ENCODE results near the gene CPSF3.
A peak's percentile ranks its signal among the peaks of the same experiment; 100 is the strongest.

CPSF3 gene

GRCh38 chr2:9423100-9423921, at the start of gene CPSF3, which contains the start of gene ITGB1BP1:
Gene CPSF3, plus strand, starts transcription at chr2:9423654. Its CDS starts 120 bp downstream, at chr2:9423774.
Gene ITGB1BP1, minus strand, starts transcription at chr2:9423528. Its CDS starts 4,831 bp downstream, at chr2:9418697.
- peak; percentile 98 for DNase-seq (ENCODE audit: low spot score)

GRCh38 chr2:9374071-9374730, 49.3 kb upstream of the CPSF3 start:
- no peak for DNase-seq (ENCODE audit: low spot score)

- DNase-seq (ENCODE audit: low spot score) = no peak
Observed at GRCh38 chr2:9375857-9376428, 47.5 kb upstream of the CPSF3 start.

GRCh38 chr2:9377461-9378097, 45.9 kb upstream of the CPSF3 start:
- DNase-seq (ENCODE audit: low spot score) = no peak

GRCh38 chr2:9378433-9379390, 44.7 kb upstream of the CPSF3 start:
- no peak for DNase-seq (ENCODE audit: low spot score)

GRCh38 chr2:9379391-9379755, 44.1 kb upstream of the CPSF3 start:
- no peak for DNase-seq (ENCODE audit: low spot score)

GRCh38 chr2:9380702-9381628, 42.5 kb upstream of the CPSF3 start:
- no peak for DNase-seq (ENCODE audit: low spot score)

GRCh38 chr2:9382604-9383235, 40.7 kb upstream of the CPSF3 start:
- no peak for DNase-seq (ENCODE audit: low spot score)

GRCh38 chr2:9384521-9384920, 38.9 kb upstream of the CPSF3 start:
- no peak for DNase-seq (ENCODE audit: low spot score)

- DNase-seq (ENCODE audit: low spot score) = no peak
Observed at GRCh38 chr2:9385841-9386240, 37.6 kb upstream of the CPSF3 start.

GRCh38 chr2:9388199-9388681, 35.2 kb upstream of the CPSF3 start:
- DNase-seq (ENCODE audit: low spot score) = no peak

GRCh38 chr2:9388950-9389911, 34.2 kb upstream of the CPSF3 start:
- no peak for DNase-seq (ENCODE audit: low spot score)

- DNase-seq (ENCODE audit: low spot score) = no peak
Observed at GRCh38 chr2:9390151-9390850, 33.2 kb upstream of the CPSF3 start.

GRCh38 chr2:9390991-9391390, 32.5 kb upstream of the CPSF3 start:
- no peak for DNase-seq (ENCODE audit: low spot score)

- DNase-seq (ENCODE audit: low spot score) = no peak
Observed at GRCh38 chr2:9391961-9392720, 31.3 kb upstream of the CPSF3 start.

GRCh38 chr2:9392898-9393765, 30.3 kb upstream of the CPSF3 start:
- DNase-seq (ENCODE audit: low spot score) = no peak

All from CD4-positive, alpha-beta T cell treated with Interleukin-15 for 4 hours (primary cell).